ENCODE measurements around the gene GPBP1L1. TPM values are rescaled to one million over a fixed set of nuclear protein-coding genes. Genes with fewer than 3 reads are reported as not detected.

The GPBP1L1 gene
- total and polyA plus RNA-seq, 2 of the 4 experiments (the other 2 are of a cell fraction), result 31.5 to 57.4 TPM

DNA sequence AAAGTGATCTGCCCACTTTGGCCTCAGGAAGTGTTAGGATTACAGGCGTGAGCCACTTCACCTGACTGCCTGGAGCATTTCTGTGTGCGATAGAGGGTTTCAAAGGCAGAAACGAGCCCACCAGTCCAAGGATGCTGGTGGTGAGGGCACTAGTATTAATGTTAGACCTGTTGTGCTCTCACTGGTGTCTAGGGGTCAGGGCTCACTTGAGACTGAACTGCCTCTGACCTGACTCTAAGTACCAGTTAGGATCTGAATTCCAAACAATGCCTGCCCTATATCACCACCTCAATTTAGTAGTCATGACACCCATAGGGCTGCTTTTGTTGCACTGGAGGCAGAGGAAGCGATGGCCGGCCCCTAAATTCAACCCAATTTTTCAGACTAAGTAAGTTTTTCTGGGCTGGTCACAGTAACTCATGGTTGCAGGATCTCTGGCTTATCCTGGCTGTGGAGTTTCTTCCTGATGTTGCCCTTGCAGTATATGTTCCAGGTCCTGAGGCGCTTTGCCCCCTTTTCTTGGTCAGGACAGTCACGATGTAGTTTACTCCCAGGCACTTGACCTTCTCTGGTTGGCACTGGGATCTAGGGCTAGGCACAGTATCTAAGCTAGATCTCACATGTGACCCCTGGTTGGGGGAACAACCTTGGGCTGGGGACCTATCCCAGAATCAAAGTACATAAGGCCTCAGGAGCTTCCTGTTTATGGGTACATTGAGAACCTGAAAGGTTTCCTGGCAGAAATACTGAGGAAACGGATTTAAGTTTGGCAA is 67.0 kb downstream of the GPBP1L1 start:
- peaks cover 44% of the 10 kb centered on the region for H3K36me3 ChIP-seq (ENCODE audit: control insufficient read depth, insufficient read depth, low read length)
- peaks cover 3 to 9% of the 10 kb centered on the region in 2 experiments; a peak in 1 of 4 replicates for H3K79me1 ChIP-seq (ENCODE audit: low read depth in 1 of 2, low read length in 2 of 2)
- no peak overlapping the region for H4K8ac ChIP-seq (ENCODE audit: low read depth in 2 of 2, low read length in 2 of 2)
- no peak overlapping the region for H2BK5ac ChIP-seq (ENCODE audit: low read depth, low read length, poor library complexity, severe bottlenecking)
- no peak overlapping the region for H2BK120ac ChIP-seq (ENCODE audit: low read depth, low read length)
- no peaks in the 10 kb centered on the region for H3K9me3 ChIP-seq (ENCODE audit: control insufficient read depth, insufficient read depth, low read length)
- no TSS peak for BruUV-seq (replicated peaks)
- DNase-seq (no peak), ATAC-seq (ENCODE audit: low read depth) (no peak)
- TF ChIP-seq CEBPB (IDR thresholded peaks at IDR 0.05; ENCODE audit: low read depth, low read length) (no peak), CHD1 (IDR thresholded peaks at IDR 0.05; ENCODE audit: low read depth, low read length) (no peak), MXI1 (IDR thresholded peaks at IDR 0.05; ENCODE audit: borderline replicate concordance, low read depth, low read length) (no peak), BHLHE40 (IDR thresholded peaks at IDR 0.05; ENCODE audit: low read depth, low read length) (no peak), RCOR1 (IDR thresholded peaks at IDR 0.05; ENCODE audit: insufficient replicate concordance, low read length) (no peak), POLR2A (IDR thresholded peaks at IDR 0.05; ENCODE audit: low read depth, low read length) (no peak), NFE2L2 (IDR thresholded peaks at IDR 0.05; ENCODE audit: low read depth, low read length) (no peak), MAZ (IDR thresholded peaks at IDR 0.05; ENCODE audit: borderline replicate concordance, low read depth, low read length) (no peak), CTCF (conservative IDR thresholded peaks at IDR 0.05; ENCODE audit: low read depth, low read length) (no peak)
- TF ChIP-seq, protein P1, sequence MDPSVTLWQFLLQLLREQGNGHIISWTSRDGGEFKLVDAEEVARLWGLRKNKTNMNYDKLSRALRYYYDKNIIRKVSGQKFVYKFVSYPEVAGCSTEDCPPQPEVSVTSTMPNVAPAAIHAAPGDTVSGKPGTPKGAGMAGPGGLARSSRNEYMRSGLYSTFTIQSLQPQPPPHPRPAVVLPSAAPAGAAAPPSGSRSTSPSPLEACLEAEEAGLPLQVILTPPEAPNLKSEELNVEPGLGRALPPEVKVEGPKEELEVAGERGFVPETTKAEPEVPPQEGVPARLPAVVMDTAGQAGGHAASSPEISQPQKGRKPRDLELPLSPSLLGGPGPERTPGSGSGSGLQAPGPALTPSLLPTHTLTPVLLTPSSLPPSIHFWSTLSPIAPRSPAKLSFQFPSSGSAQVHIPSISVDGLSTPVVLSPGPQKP (IDR thresholded peaks at IDR 0.05; ENCODE audit: borderline replicate concordance, low read depth, low read length), result no peak
- H2BK20ac ChIP-seq (ENCODE audit: low read depth, low read length), result no peak overlapping the region
- H3K18ac ChIP-seq (ENCODE audit: low read depth, low read length), result no peak overlapping the region
- H3K23ac ChIP-seq (ENCODE audit: low read depth, low read length), result no peak overlapping the region
- H3K9me1 ChIP-seq (ENCODE audit: insufficient read depth, low read length), result peaks cover 6% of the 10 kb centered on the region; the same call in 1 of the 2 replicates
- H3K4ac ChIP-seq (ENCODE audit: low read depth, low read length), result no peak overlapping the region
- H2AK5ac ChIP-seq (ENCODE audit: low read depth, low read length), result no peak overlapping the region
- no peak overlapping the region for H3K4me2 ChIP-seq (ENCODE audit: low read depth, low read length)
- no peak overlapping the region for H3K56ac ChIP-seq (ENCODE audit: extremely low read depth, insufficient read depth, low read length)
- no peak overlapping the region for H3K14ac ChIP-seq (replicated peaks; ENCODE audit: low read depth, low read length)
- no peak overlapping the region for H4K91ac ChIP-seq (ENCODE audit: insufficient read depth, low read depth, low read length)
- WGBS, 2 experiments (ENCODE audit: extremely low coverage in 2 of 2, insufficient read length in 1 of 2), result 88% methylated on average over 3 of the region's 8 CpGs; no CpG with 5 or more reads in 1 of the 2 experiments
- in situ Hi-C loops (cut with MboI; ENCODE audit: low sequenced_read_pairs), result no loop called here
- no peak overlapping the region for H2BK15ac ChIP-seq (ENCODE audit: low read depth, low read length)
- no peaks in the 10 kb centered on the region; the same call in 1 of the 2 replicates for H3K4me1 ChIP-seq (ENCODE audit: control insufficient read depth, insufficient read depth, low read length)
- dilution Hi-C loops (cut with HindIII; ENCODE audit: low sequenced_read_pairs, unreplicated experiment), result no loop called here
- no peak overlapping the region for H4K5ac ChIP-seq (ENCODE audit: low read depth, low read length)
- no peaks in the 10 kb centered on the region for H3K27me3 ChIP-seq (ENCODE audit: control insufficient read depth, insufficient read depth, low read length)
- no peak overlapping the region for H2AFZ ChIP-seq (replicated peaks; ENCODE audit: low read length, poor library complexity)
- no peak overlapping the region for H3K9ac ChIP-seq (ENCODE audit: low read depth, low read length)
- H3K4me3 ChIP-seq (ENCODE audit: insufficient read depth, low read depth, low read length), result no peak overlapping the region
- no peak overlapping the region for H3K27ac ChIP-seq (ENCODE audit: insufficient read depth, low read length)
- ChIA-PET POLR2A (ENCODE audit: unreplicated experiment) (interaction anchor here (0.7 kb wide), 1 partner anchor 1103 kb away, joined by 4 read pairs; no protein-coding TSS in a partner anchor), CTCF (no interaction called here)
- intact Hi-C loops (cut with micrococcal nuclease), result no loop called here
- H2AK9ac ChIP-seq (replicated peaks; ENCODE audit: low read depth, low read length, poor library complexity), result no peak overlapping the region
- H4K20me1 ChIP-seq (ENCODE audit: insufficient read depth, low read length), result peaks cover 5% of the 10 kb centered on the region; the same call in 1 of the 2 replicates
